GM12875 (cell line): ENCODE measurements around the gene HPD.

ENCODE experiments used
- H3K4me3 ChIP-seq: one replicate; pipeline ENCODE4 v1.5.1; 2011; ENCODE audit warnings: low read depth, low read length, control low read depth
- TF ChIP-seq, protein P1 (sequence below): IDR thresholded peaks from 2 replicates; pipeline ENCODE4 v1.5.1; 2011; ENCODE audit warnings: low read depth, mild to moderate bottlenecking, control low read depth, inconsistent platforms, low read length, moderate library complexity, borderline replicate concordance; ENCODE audit not compliant: insufficient read depth

HPD gene

DNA sequence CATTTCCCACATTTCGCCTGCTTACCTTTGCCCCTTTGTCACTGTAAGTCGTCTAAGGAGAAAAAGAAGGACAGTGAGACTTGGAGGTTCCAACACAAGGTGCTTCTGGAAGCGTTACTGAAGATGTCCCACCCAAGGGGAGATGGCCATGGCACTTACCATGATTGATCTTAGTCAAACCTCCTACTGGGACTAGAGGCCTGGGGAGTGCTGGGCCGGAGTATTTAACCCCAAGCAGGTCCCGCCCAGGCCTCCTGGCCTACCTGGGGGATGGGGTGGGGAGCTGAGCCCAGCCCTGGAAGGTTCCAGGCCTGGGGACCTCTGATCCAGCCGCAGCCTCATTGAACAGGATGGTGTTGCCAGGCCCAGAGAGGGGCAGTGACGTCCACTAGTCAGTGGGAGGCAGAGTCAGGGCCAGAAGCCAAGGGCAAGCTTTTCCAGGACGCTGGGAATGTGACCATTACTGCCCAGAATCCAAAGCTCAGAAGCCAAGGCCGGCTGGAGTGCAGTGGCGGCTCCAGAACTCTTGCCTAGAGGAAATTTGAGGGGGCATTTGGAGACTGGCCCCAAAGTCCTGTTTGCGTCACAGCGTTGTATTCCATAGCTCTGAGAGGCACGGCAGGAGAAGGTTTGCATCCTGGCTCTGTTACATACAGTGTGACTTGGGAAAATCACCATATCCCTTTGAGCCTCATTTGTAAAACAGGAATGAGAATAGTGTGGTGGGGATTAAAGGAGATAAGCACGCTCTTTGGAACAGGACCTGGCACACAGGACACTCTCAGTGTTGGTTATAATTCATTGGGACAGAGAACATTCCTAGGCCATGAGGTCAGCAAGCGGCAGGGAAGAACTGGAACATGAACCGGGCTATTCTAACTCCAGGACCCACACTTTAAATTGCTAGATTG lies at the start of gene HPD:
HPD (minus strand) TSS at position 198 of the 911 bp plus-strand sequence; CDS start at position 162, 36 bp downstream.
- no peak within 1 kb of the TSS for H3K4me3 ChIP-seq
- TF ChIP-seq, protein P1, sequence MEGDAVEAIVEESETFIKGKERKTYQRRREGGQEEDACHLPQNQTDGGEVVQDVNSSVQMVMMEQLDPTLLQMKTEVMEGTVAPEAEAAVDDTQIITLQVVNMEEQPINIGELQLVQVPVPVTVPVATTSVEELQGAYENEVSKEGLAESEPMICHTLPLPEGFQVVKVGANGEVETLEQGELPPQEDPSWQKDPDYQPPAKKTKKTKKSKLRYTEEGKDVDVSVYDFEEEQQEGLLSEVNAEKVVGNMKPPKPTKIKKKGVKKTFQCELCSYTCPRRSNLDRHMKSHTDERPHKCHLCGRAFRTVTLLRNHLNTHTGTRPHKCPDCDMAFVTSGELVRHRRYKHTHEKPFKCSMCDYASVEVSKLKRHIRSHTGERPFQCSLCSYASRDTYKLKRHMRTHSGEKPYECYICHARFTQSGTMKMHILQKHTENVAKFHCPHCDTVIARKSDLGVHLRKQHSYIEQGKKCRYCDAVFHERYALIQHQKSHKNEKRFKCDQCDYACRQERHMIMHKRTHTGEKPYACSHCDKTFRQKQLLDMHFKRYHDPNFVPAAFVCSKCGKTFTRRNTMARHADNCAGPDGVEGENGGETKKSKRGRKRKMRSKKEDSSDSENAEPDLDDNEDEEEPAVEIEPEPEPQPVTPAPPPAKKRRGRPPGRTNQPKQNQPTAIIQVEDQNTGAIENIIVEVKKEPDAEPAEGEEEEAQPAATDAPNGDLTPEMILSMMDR, result no peak

DNA sequence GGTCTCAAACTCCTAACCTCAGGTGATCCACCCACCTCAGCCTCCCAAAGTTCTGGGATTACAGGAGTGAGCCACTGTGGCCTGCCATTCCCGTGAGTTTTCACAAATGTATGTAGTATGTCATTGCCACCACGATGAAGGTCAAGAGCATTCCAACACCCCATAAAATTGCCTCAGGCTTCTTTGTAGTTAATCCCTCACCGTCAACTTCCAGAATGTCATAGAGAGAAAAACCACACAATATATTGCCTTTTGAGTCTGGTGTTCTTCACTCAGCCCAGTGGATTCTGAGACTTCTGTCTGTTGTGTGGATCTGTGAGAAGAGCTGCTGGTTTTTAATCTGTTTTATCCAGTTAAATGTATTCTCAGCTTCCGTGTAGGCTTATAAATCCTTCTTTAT lies 47.1 kb upstream of the HPD start:
- no peak overlapping the region for H3K4me3 ChIP-seq
- TF ChIP-seq, protein P1, result no peak

DNA sequence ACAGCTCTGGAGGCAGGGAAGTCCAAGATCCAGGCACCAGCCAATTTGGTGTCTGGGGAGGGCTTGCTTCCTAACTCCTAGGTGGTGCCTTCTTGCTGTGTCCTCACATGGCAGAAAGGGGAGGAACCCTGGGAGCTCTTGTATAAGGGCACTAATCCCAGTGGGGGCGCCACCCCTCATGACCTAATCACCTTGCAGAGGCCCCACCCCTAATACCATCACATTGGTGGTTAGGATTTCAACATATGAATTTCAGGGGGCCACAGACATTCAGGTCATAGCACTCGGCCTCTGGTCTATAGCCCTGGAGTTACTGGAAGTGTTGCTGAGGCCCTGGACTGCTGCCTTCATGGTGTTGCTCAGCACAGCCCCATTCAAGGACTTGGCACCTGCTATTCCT lies 44.5 kb upstream of the HPD start:
- TF ChIP-seq, protein P1, result no peak
- H3K4me3 ChIP-seq, result no peak overlapping the region

DNA sequence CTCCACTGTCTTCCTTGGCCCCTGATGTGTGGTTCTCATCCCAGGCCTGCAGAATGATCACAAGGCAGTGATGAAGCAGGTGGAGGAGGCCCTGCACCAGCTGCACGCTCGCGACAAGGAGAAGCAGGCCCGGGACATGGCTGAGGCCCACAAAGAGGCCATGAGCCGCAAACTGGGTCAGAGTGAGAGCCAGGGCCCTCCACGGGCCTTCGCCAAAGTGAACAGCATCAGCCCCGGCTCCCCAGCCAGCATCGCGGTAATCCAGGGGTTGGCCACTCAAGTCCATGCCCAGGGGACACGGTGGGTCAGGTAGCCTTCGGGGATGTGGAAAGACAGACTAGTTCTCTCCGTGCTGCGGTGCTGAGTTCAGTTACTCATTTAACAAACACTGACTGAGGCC lies 40.9 kb upstream of the HPD start:
- no peak overlapping the region for H3K4me3 ChIP-seq
- TF ChIP-seq, protein P1, result no peak

DNA sequence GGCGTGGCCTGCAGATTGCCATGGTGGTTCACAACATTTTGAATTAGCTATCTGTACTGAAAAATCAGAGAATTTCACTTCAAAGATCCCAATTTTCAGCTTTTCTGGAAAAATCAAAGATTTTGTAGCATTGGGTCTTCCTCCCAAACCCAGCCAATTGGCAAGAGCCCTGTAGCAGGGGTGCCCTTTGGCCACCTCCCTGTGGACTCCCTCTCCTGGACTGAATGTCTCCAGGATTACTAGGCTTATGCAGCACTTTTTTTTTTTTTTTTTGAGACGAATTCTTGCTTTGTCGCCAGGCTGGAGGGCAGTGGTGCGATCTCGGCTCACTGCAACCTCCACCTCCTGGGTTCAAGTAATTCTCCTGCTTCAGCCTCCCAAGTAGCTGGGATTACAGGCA lies 39.6 kb upstream of the HPD start:
- TF ChIP-seq, protein P1, result no peak
- no peak overlapping the region for H3K4me3 ChIP-seq

DNA sequence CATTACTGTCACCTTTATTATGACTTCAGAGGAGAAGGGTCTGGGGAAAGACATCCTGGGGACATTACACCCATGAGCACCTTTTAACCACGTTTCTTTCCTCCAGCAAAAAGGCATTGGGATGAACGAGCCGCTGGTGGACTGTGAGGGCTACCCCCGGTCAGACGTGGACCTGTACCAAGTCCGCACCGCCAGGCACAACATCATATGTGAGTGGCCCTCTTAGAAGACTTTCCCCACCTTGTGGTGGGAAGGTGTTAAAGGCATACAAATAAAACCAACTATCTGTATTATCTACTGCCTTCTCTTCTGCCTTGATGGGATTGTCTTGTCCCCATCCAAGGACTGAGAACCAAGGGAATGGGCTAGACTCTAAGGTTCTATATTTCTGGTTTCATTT lies 36.0 kb upstream of the HPD start:
- TF ChIP-seq, protein P1, result 0 out of 2 replicates have a peak, but pooled peaks have one; percentile 4

DNA sequence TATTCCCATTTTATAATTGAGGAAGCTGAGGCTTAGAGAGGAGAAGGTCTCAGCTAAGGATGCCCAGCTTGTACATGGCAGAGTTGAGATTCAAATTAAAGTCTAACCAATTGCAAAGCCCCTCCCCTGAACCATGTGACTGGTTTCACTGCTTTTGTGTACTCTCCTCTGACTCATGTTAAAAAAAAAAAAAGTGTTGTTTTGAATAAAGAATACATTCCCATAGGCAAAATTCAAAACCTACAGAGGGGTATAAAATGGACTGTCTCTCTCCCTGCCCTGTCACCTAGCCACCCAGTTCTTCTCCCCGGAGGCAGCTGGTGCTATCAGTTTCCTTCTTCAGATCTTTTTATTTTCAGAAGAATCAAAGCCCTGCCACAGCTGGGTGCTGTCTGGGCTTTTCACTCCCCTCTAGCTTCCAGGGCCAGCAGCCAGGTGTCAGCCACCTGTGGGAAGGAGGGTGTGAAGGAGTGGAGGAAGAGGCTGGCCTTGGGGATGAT lies 35.4 kb upstream of the HPD start:
- H3K4me3 ChIP-seq, result no peak overlapping the region
- TF ChIP-seq, protein P1, result no peak

More for the DNA sequence above, 36.0 kb upstream of the HPD start:
- no peak overlapping the region for H3K4me3 ChIP-seq
